Stimulated activated CD4-positive, alpha-beta T cell treated with anti-CD3 and anti-CD28 coated beads, TNF-alpha, amount 100 ng/mL, for 48 hours (primary cell): Measurements from ENCODE around the gene IL22.

Experiments used
- DNase-seq, 3 donors: peaks; one replicate each; pipeline ENCODE4 v3.0.0-alpha.2; 2020; ENCODE audit warnings: low read depth in 3 of 3

IL22 gene

GRCh38 chr12:68264158-68264855 is 10.9 kb upstream of the IL22 start:
- no peak for DNase-seq

GRCh38 chr12:68263366-68263765 is 10.0 kb upstream of the IL22 start:
- no peak for DNase-seq

- no peak for DNase-seq
These were observed 8.5 kb upstream of the IL22 start for GRCh38 chr12:68261896-68262295.

GRCh38 chr12:68260153-68260552 is 6.7 kb upstream of the IL22 start:
- DNase-seq = no peak

- DNase-seq = peak in 1 of 3 donors; percentile 12
These were observed 6.0 kb upstream of the IL22 start for GRCh38 chr12:68259318-68259940.

- DNase-seq = no peak
These were observed 1.3 kb downstream of the IL22 start for GRCh38 chr12:68252077-68252476.

- no peak for DNase-seq
These were observed 3.0 kb downstream of the IL22 start for GRCh38 chr12:68250454-68250853.

GRCh38 chr12:68247785-68248184 is 5.6 kb downstream of the IL22 start:
- no peak for DNase-seq

GRCh38 chr12:68246350-68246749 is 7.1 kb downstream of the IL22 start:
- DNase-seq = no peak

GRCh38 chr12:68245180-68246021 is 8.0 kb downstream of the IL22 start:
- DNase-seq = no peak

- DNase-seq = no peak
These were observed 10.6 kb downstream of the IL22 start for GRCh38 chr12:68242777-68243176.

- DNase-seq = peak; percentile 32 to 34 (median 33)
These were observed 12.4 kb downstream of the IL22 start for GRCh38 chr12:68240975-68241374.

- no peak for DNase-seq
These were observed 13.3 kb downstream of the IL22 start for GRCh38 chr12:68240079-68240478.

GRCh38 chr12:68239309-68239982 is 14.0 kb downstream of the IL22 start:
- no peak for DNase-seq

- DNase-seq = no peak
These were observed 15.8 kb downstream of the IL22 start for GRCh38 chr12:68237619-68238018.

- DNase-seq = no peak
These were observed 16.3 kb downstream of the IL22 start for GRCh38 chr12:68237078-68237477.

GRCh38 chr12:68236421-68237059 is 16.9 kb downstream of the IL22 start:
- DNase-seq = peak in 1 of 3 donors; percentile 5

- DNase-seq = no peak
These were observed 17.8 kb downstream of the IL22 start for GRCh38 chr12:68235576-68235975.

- DNase-seq = no peak
These were observed 19.3 kb downstream of the IL22 start for GRCh38 chr12:68234140-68234539.

- no peak for DNase-seq
These were observed 19.9 kb downstream of the IL22 start for GRCh38 chr12:68233498-68233897.

GRCh38 chr12:68231691-68232090 is 21.7 kb downstream of the IL22 start:
- no peak for DNase-seq

GRCh38 chr12:68231229-68231628 is 22.2 kb downstream of the IL22 start:
- no peak for DNase-seq
